OCI-LY1 (cell line): ENCODE measurements around the gene SHC3.

ENCODE experiments used
- H2AFZ ChIP-seq: fragments of 200-600 bp; sonication (generic), shearing (Covaris generic); 2 replicates; pipeline ENCODE4 v1.6.0; 2014; ENCODE audit warnings: antibody characterized with exemption, mild to moderate bottlenecking, low read length
- H3F3A ChIP-seq: fragments of 200-600 bp; sonication (generic), shearing (Covaris generic); 2 replicates; pipeline ENCODE4 v1.6.0; 2014; ENCODE audit warnings: mild to moderate bottlenecking, antibody characterized with exemption, low read length, moderate library complexity; ENCODE audit not compliant: insufficient read depth
- H3K27ac ChIP-seq: fragments of 200-600 bp; sonication (generic); 2 replicates; pipeline ENCODE4 v1.5.1; 2014; ENCODE audit warnings: low read length, mixed run types, mild to moderate bottlenecking, low read depth; ENCODE audit not compliant: poor library complexity, severe bottlenecking
- H3K27me3 ChIP-seq: fragments of 200-600 bp; sonication (generic); 2 replicates; pipeline ENCODE4 v1.6.0; 2014; ENCODE audit warnings: antibody characterized with exemption, mild to moderate bottlenecking, low read length, moderate library complexity; ENCODE audit not compliant: insufficient read depth
- H3K36me3 ChIP-seq: fragments of 200-600 bp; sonication (generic); 2 replicates; pipeline ENCODE4 v1.6.1; 2014; ENCODE audit warnings: mild to moderate bottlenecking, antibody characterized with exemption, low read length, moderate library complexity, mixed read lengths; ENCODE audit not compliant: insufficient read depth
- H3K4me1 ChIP-seq: fragments of 200-600 bp; sonication (generic); 2 replicates; pipeline ENCODE4 v1.5.1; 2014; ENCODE audit warnings: mild to moderate bottlenecking, low read length, moderate library complexity; ENCODE audit not compliant: insufficient read depth, severe bottlenecking
- H3K4me2 ChIP-seq: fragments of 200-600 bp; sonication (generic), shearing (Covaris generic); 2 replicates; pipeline ENCODE4 v1.6.1; 2014; ENCODE audit warnings: low read length
- H3K4me3 ChIP-seq: fragments of 200-600 bp; sonication (generic); 2 replicates; pipeline ENCODE4 v1.5.1; 2014; ENCODE audit warnings: low read length, low read depth, mild to moderate bottlenecking, mixed read lengths; ENCODE audit not compliant: poor library complexity, severe bottlenecking
- H3K79me2 ChIP-seq: fragments of 200-600 bp; shearing (Covaris generic); 2 replicates; pipeline ENCODE4 v1.6.1; 2016; ENCODE audit warnings: mixed run types, low read length, mixed read lengths; ENCODE audit not compliant: insufficient read depth
- H3K9ac ChIP-seq: fragments of 200-600 bp; sonication (generic), shearing (Covaris generic); 2 replicates; pipeline ENCODE4 v1.6.1; 2014; ENCODE audit warnings: mild to moderate bottlenecking, low read length, mixed read lengths
- H3K9me2 ChIP-seq: fragments of 200-600 bp; sonication (generic), shearing (Covaris generic); 2 replicates; pipeline ENCODE4 v1.6.1; 2014; ENCODE audit warnings: low read depth, mild to moderate bottlenecking, low read length, mixed read lengths
- H3K9me3 ChIP-seq: fragments of 200-600 bp; shearing (Covaris generic); 2 replicates; pipeline ENCODE4 v1.6.1; 2014; ENCODE audit warnings: low read length, mixed read lengths
- H4K20me1 ChIP-seq: fragments of 200-600 bp; sonication (generic), shearing (Covaris generic); 2 replicates; pipeline ENCODE4 v1.6.0; 2016; ENCODE audit warnings: mild to moderate bottlenecking, low read length; ENCODE audit not compliant: insufficient read depth
- EZH2 ChIP-seq: fragments of 200-600 bp; sonication (generic), shearing (Covaris generic); IDR thresholded peaks from 2 replicates; pipeline ENCODE4 v1.8.0; 2017; ENCODE audit warnings: borderline replicate concordance, mixed run types, mild to moderate bottlenecking, antibody characterized with exemption, low read length, moderate library complexity, mixed read lengths
- TF ChIP-seq, protein P1 (sequence below): fragments of 200-600 bp; sonication (generic), shearing (Covaris generic); IDR thresholded peaks from 2 replicates; pipeline ENCODE4 v1.5.1; 2017; ENCODE audit warnings: mild to moderate bottlenecking, antibody characterized with exemption, low read length, moderate library complexity, mixed read lengths

SHC3 gene

DNA sequence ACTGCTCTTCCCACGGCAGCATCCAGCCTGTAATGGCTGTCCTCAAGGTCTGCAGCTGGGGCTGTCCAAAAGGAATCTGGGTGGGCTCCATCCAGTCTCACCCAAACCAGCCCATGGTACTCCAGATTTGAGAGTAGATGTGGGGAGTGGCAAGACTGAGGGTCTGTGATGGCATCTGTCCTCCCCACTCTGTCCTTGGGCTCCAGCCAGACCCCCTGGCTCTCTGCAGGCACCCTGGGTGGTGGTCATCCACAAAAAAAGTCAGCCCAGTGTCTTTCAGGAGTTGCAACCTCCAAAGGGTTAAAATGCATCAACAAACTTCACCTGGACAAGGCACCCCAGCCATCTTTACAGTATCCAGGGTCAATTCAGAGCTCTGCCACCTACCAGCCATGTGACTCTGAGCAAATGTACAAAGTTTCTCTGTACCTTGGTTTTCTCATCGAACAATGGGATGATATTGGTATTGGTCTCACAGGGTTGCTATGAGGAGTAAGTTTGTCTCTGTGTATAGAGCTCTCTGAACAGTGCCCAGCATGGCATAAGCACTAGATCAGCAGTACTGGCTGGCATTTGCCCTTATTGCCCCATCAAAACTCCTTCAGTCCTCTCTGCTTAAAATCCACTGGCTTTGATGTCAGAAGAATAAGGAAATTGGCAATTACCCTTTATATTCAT, 194.6 kb downstream of the SHC3 start:
- Histone ChIP-seq H2AFZ (no peak overlapping the region), H3K4me2 (no peak overlapping the region), H4K20me1 (no peaks in the 10 kb centered on the region), H3K9me2 (no peaks in the 10 kb centered on the region), H3K9me3 (peaks cover 12% of the 10 kb centered on the region; the same call in 1 of the 2 replicates), H3F3A (no peaks in the 10 kb centered on the region), H3K27ac (no peak overlapping the region), H3K9ac (no peak overlapping the region), H3K36me3 (0 out of 2 replicates have a peak, but pooled peaks cover 3% of the 10 kb centered on the region), H3K4me1 (peaks cover 24% of the 10 kb centered on the region), H3K4me3 (no peak overlapping the region), H3K79me2 (no peaks in the 10 kb centered on the region), H3K27me3 (no peaks in the 10 kb centered on the region)
- TF ChIP-seq, protein P1, sequence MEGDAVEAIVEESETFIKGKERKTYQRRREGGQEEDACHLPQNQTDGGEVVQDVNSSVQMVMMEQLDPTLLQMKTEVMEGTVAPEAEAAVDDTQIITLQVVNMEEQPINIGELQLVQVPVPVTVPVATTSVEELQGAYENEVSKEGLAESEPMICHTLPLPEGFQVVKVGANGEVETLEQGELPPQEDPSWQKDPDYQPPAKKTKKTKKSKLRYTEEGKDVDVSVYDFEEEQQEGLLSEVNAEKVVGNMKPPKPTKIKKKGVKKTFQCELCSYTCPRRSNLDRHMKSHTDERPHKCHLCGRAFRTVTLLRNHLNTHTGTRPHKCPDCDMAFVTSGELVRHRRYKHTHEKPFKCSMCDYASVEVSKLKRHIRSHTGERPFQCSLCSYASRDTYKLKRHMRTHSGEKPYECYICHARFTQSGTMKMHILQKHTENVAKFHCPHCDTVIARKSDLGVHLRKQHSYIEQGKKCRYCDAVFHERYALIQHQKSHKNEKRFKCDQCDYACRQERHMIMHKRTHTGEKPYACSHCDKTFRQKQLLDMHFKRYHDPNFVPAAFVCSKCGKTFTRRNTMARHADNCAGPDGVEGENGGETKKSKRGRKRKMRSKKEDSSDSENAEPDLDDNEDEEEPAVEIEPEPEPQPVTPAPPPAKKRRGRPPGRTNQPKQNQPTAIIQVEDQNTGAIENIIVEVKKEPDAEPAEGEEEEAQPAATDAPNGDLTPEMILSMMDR: no peak
- TF ChIP-seq EZH2: no peak

DNA sequence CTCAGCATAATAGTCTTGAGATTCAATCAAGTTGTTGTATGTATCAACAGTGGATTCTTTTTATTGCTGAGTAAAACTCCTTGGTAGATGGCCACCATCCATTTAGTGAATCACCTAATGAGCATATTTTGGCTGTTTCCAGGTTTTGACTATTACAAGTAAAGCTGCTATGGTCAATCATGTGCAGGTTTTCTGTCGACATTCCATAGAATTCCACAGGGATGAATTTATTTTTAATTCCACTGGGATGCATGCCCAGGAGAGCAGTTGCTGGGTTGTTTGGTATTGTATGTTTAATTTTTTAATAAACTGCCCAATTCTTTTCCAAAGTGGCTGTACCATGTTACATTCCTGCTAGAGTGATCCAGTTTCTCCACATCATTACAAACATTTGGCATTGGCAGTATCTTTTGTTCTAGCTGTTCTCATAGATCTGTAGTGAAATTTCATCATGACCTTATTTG, 197.8 kb downstream of the SHC3 start:
- Histone ChIP-seq H3K27ac (no peak overlapping the region), H3K4me1 (peaks cover 38% of the 10 kb centered on the region), H3K4me3 (no peak overlapping the region), H3F3A (no peaks in the 10 kb centered on the region), H3K4me2 (no peak overlapping the region), H3K27me3 (no peaks in the 10 kb centered on the region), H3K36me3 (no peaks in the 10 kb centered on the region), H4K20me1 (no peaks in the 10 kb centered on the region), H2AFZ (no peak overlapping the region), H3K9ac (no peak overlapping the region), H3K9me2 (no peaks in the 10 kb centered on the region), H3K9me3 (peaks cover 8% of the 10 kb centered on the region; the same call in 1 of the 2 replicates), H3K79me2 (no peaks in the 10 kb centered on the region)
- TF ChIP-seq, protein P1: no peak
- no peak for TF ChIP-seq EZH2

DNA sequence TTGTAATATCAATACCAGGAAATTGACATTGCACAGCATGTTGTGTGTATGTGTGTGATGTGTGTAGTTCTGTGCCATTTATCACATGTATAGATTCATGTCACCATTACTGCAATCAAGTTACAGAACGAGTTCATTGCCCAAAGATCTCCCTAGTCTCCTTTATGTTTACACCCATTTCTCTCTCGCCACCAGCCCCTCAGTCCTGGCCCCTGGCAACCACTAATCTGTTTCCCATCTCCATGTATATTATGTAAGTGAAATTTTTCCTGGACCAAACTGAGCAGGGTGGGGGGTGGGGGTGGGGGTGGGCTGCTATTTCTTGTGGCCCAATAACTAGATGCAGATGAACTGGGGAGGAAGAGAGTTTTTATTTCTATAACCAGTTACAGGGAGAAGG, 198.8 kb downstream of the SHC3 start:
- Histone ChIP-seq H4K20me1 (no peaks in the 10 kb centered on the region), H3K27me3 (no peaks in the 10 kb centered on the region), H3F3A (no peaks in the 10 kb centered on the region), H3K79me2 (no peaks in the 10 kb centered on the region), H3K9me3 (peaks cover 8% of the 10 kb centered on the region; the same call in 1 of the 2 replicates), H3K4me2 (no peak overlapping the region), H3K9me2 (no peaks in the 10 kb centered on the region), H3K4me1 (peaks cover 38% of the 10 kb centered on the region), H3K9ac (no peak overlapping the region), H3K36me3 (no peaks in the 10 kb centered on the region), H2AFZ (no peak overlapping the region), H3K4me3 (no peak overlapping the region), H3K27ac (no peak overlapping the region)
- TF ChIP-seq, protein P1: no peak
